Raji (cell line): ENCODE measurements around the gene DPP7.

Experiments used
- POLR2A ChIP-seq: IDR thresholded peaks from 2 replicates; pipeline ENCODE4 v1.6.1; 2011; ENCODE audit warnings: low read depth, low read length, control low read depth; ENCODE audit not compliant: insufficient read depth

The DPP7 gene

GRCh38 chr9:137077758-137078693 lies 36.5 kb downstream of the DPP7 start:
- TF ChIP-seq POLR2A = no peak

DNA sequence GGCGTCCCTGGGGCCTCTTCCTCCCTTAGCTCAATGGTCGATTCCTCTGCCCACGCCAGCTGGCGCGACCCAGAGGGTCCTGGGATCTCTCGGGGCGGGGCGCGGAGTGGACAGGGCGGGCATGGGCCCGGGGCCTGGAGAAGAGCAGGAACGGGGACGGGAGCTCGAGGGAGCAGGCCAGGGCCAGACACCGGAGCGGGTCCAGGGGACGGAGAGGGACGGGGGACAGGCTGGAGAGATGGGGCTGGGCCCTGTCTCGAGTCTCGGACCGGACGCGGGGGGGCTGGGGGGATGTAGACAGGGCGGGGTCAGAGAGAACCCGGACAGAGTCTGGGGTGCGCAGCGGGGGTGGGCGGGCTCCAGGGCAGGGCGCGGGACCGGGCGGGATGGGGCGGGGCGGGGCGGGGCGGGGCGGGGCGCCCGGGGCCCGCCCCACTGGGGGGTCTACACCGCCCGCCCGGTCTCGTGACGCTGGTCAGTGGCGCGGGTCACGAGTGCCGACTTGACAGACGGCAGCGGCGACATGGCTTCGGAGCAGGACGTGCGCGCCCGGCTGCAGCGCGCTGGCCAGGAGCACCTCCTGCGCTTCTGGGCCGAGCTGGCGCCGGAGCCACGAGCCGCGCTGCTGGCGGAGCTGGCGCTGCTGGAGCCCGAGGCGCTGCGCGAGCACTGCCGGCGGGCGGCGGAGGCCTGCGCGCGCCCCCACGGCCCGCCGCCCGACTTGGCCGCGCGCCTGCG lies 37.4 kb downstream of the DPP7 start, which contains the start of gene UAP1L1:
Gene UAP1L1, plus strand, starts transcription at position 508 of the 738 bp plus-strand sequence. Its CDS starts 16 bp downstream, at position 524.
- TF ChIP-seq POLR2A = peak; percentile 75

DNA sequence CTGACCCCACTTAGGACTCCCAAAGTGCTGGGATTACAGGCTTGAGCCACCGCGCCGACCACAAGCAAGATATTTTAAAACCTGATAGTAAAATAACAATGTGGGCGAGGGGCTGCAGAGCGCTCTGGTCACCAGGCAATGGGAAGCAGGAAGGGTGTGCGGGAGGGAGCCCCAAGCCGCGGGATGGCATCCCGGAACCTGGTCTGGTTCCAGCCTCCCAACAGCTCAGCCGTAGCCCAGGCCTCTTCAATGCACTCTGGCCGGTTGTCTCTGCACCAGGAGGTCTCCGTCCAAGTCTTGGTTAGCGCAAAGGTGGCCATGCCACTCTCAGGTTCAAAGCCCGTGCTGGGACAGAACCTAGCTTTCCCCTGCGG lies 37.9 kb downstream of the DPP7 start:
- no peak for TF ChIP-seq POLR2A

DNA sequence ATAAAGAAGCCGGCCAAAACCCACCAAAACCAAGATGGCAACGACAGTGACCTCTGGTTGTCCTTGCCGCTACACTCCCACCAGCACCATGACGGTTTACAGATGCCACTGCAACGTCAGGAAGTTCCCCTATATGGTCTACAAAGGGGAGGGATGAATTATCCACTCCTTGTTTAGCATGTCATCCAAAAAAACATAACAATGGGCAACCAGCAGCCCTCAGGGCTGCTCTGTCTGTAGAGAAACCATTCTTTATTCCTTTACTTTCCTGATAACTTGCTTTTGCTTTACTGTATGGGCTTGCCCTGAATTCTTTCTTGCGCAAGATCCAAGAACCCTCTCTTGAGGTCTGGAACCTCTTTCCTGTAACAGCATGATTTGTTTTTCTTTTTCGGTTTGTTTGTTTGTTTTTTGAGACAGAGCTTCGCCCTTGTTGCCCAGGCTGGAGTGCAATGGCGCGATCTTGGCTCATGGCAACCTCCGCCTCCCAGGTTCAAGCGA lies 39.2 kb downstream of the DPP7 start:
- no peak for TF ChIP-seq POLR2A

DNA sequence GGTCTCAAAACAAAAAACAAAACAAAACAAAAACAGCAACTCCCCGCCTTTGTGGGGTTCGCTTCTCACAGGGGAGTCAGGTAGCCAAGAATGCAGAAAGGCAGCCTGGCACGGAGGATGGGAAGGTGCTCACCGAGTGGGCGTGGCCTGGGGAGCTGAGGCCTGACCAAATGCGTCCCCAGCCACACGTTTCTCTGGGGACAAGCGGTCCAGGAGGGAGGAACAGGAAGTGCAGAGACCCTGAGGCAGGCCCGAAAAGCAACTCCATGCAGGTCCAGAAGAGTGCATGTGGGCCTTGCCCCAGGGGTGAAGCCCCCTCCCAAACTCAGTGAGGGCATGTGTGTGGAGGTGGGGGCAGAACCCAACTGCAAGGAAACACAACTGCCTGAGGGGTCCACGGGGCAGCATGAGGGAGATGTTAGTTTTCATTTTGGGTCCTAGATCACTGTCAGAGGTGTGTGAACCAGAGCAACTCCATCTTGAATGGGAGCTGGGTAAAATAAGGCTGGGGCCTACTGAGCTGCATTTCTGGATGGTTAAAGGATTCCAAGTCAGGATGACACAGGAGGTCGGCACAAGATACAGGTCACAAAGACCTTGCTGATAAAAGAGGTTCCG lies 39.8 kb downstream of the DPP7 start:
- no peak for TF ChIP-seq POLR2A

DNA sequence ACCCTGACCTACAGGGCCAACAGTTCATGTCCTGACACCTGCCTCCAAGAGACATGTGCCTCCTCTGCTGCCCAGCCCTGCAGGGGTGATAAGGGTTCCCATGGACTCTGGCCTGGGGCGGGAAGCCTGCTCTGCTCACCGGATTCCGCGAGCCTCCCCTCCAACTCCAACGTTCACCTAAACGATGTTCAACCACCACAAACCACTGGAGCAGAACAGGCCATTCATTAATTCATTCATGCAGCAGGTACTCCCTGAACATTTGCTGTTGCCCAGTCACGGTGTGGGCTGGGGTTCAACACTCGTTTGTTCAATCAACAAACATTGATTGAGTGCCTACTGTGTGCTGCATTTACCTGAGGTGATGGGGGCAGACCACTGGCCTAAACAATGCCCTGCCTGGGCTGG lies 40.5 kb downstream of the DPP7 start:
- TF ChIP-seq POLR2A = no peak

GRCh38 chr9:137071282-137071681 lies 43.3 kb downstream of the DPP7 start:
- TF ChIP-seq POLR2A = no peak

- no peak for TF ChIP-seq POLR2A
Observed at GRCh38 chr9:137070906-137071275, 43.6 kb downstream of the DPP7 start.

- TF ChIP-seq POLR2A = peak; percentile 89
Observed at GRCh38 chr9:137070201-137070905, 44.2 kb downstream of the DPP7 start, which contains the start of gene SAPCD2. TSS of gene SAPCD2 (minus strand) at chr9:137070557. CDS start at chr9:137070460, 97 bp downstream.

GRCh38 chr9:137069508-137070091 lies 44.9 kb downstream of the DPP7 start:
- TF ChIP-seq POLR2A = no peak

GRCh38 chr9:137068539-137069507 lies 45.7 kb downstream of the DPP7 start:
- TF ChIP-seq POLR2A = no peak

GRCh38 chr9:137067860-137068538 lies 46.5 kb downstream of the DPP7 start:
- TF ChIP-seq POLR2A = 0 out of 2 replicates have a peak, but pooled peaks have one; percentile 32

DNA sequence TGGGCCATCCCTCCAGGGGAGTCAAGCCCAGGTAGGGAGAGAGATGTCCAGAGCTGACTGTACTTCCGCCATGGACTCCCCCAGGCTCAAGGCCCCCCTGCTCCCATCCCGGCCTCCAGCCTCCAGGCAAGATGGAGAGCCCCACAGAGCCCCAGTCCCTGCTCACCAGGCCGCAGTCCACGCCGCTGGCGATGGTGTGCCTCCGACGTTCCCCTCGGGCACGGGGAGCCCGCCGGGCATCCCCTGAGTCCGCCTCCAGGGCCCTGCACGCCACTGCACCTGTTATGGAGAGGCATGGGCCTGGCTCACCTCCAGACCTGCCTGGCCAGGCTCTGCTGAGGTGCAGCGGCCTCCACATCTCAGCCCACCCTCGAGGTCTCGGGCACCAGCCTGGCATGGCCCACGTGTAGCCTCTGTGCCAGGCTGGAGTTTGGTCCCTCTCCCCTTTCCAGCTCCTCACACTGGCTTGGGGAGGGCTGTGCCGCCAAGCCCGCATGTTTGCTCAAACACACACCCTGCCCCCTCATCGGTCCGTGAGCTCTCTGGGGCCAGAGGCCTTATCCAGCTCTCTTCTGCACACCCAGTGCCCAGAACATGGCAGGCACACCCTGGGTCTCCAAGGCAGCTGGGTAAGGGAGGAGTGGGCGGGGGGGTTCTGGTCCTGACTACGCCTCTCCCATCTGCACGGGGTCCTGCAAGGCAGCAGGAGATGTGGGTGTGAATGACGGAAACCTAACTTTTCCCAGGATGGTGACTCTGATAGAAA lies 48.3 kb downstream of the DPP7 start:
- TF ChIP-seq POLR2A = no peak
